Activated T-helper 2 cell treated with anti-CD3 and anti-CD28 coated beads, Interferon-gamma antibody, Interleukin-2, Interleukin-4, amounts not matched to agents 10 μg/mL and 5 μg/mL and 100 μg/mL, durations not matched to agents 14 hours and 24 hours and 36 hours (primary cell): ENCODE data around the gene KIAA1671. TPM values are rescaled to one million over a fixed set of nuclear protein-coding genes. Genes with fewer than 3 reads are reported as not detected.

Source experiments
- DNase-seq: peaks from one replicate; pipeline ENCODE4 v3.0.0; 2021; ENCODE audit warnings: low spot score
- H3K27ac Mint-ChIP-seq: one replicate; pipeline ENCODE4 v1.8.0; 2021; ENCODE audit warnings: mixed read lengths
- H3K27me3 Mint-ChIP-seq: one replicate; pipeline ENCODE4 v1.8.0; 2021; ENCODE audit warnings: low read depth, mixed read lengths
- H3K36me3 Mint-ChIP-seq: one replicate; pipeline ENCODE4 v1.8.0; 2021; ENCODE audit warnings: low read depth, mixed read lengths
- H3K4me1 Mint-ChIP-seq: one replicate; pipeline ENCODE4 v1.8.0; 2021; ENCODE audit warnings: low read depth, mixed read lengths
- H3K4me3 Mint-ChIP-seq: one replicate; pipeline ENCODE4 v1.8.0; 2021; ENCODE audit warnings: low read depth, mild to moderate bottlenecking, moderate library complexity, mixed read lengths
- H3K9me3 Mint-ChIP-seq: one replicate; pipeline ENCODE4 v1.8.0; 2021; ENCODE audit warnings: mixed read lengths
- intact Hi-C: fragments of 100-400 bp; cut with micrococcal nuclease; formaldehyde crosslinking; loops from one replicate; pipeline ENCODE4 v1.15.1; 2023
- total RNA-seq: library from RNA; stranded (reverse); gene quantifications from 2 replicates; pipeline ENCODE4 v1.2.3, GENCODE V29; 2022

The KIAA1671 gene
- total RNA-seq, 1 donor from 2014 or later = 10.5 TPM

- H3K9me3 Mint-ChIP-seq = no peaks in the 10 kb centered on the region
- H3K27me3 Mint-ChIP-seq = peaks cover 2% of the 10 kb centered on the region
- no peak overlapping the region for H3K27ac Mint-ChIP-seq
- no peaks in the 10 kb centered on the region for H3K4me1 Mint-ChIP-seq
- no peaks in the 10 kb centered on the region for H3K36me3 Mint-ChIP-seq
- H3K4me3 Mint-ChIP-seq = no peak overlapping the region
- no peak for DNase-seq
- intact Hi-C loops = loop anchor here (1.0 kb wide), 1 partner anchor 109 kb away; no protein-coding TSS in a partner anchor
Observed at GRCh38 chr22:24938741-24939341, 13.7 kb upstream of the KIAA1671 start.

- Mint-ChIP-seq H3K27me3 (peaks cover 5% of the 10 kb centered on the region), H3K36me3 (no peaks in the 10 kb centered on the region), H3K4me3 (no peak overlapping the region), H3K4me1 (no peaks in the 10 kb centered on the region), H3K27ac (no peak overlapping the region), H3K9me3 (no peaks in the 10 kb centered on the region)
- intact Hi-C loops = no loop called here
- DNase-seq = no peak
Observed at GRCh38 chr22:24942301-24942700, 10.2 kb upstream of the KIAA1671 start.

GRCh38 chr22:24944217-24944937 is 8.1 kb upstream of the KIAA1671 start:
- no peak for DNase-seq
- no peaks in the 10 kb centered on the region for H3K9me3 Mint-ChIP-seq
- peaks cover 15% of the 10 kb centered on the region for H3K27me3 Mint-ChIP-seq
- intact Hi-C loops = no loop called here
- no peak overlapping the region for H3K4me3 Mint-ChIP-seq
- H3K4me1 Mint-ChIP-seq = no peaks in the 10 kb centered on the region
- H3K36me3 Mint-ChIP-seq = no peaks in the 10 kb centered on the region
- no peak overlapping the region for H3K27ac Mint-ChIP-seq

DNA sequence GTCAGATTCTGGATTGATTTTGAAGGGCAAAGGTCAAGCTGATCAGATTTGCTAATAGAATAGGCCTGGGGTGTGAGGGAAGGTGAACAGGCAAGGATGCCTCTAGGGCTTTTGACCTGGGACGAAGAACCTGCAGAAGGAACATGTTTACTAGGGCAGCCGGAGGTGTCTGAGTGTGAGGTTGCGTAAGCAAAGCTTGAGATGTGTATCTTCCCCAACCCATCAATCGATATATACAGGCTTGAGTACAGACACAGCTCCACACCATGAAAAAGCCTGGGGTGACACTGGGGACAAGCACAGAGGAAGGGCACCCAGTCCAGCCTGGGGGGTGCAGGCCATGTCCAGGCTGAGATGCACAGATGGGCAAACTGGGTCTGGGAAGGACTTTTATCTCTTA is 7.1 kb upstream of the KIAA1671 start:
- intact Hi-C loops = no loop called here
- peaks cover under 1% of the 10 kb centered on the region for H3K4me1 Mint-ChIP-seq
- H3K4me3 Mint-ChIP-seq = no peak overlapping the region
- DNase-seq = no peak
- H3K27me3 Mint-ChIP-seq = peaks cover 23% of the 10 kb centered on the region
- H3K27ac Mint-ChIP-seq = no peak overlapping the region
- H3K9me3 Mint-ChIP-seq = no peaks in the 10 kb centered on the region
- H3K36me3 Mint-ChIP-seq = no peaks in the 10 kb centered on the region

- intact Hi-C loops = no loop called here
- Mint-ChIP-seq H3K27ac (no peak overlapping the region), H3K36me3 (no peaks in the 10 kb centered on the region), H3K27me3 (peaks cover 33% of the 10 kb centered on the region), H3K9me3 (no peaks in the 10 kb centered on the region), H3K4me1 (peaks cover 9% of the 10 kb centered on the region), H3K4me3 (no peak overlapping the region)
- DNase-seq = no peak
Observed at GRCh38 chr22:24947383-24947782, 5.1 kb upstream of the KIAA1671 start.

DNA sequence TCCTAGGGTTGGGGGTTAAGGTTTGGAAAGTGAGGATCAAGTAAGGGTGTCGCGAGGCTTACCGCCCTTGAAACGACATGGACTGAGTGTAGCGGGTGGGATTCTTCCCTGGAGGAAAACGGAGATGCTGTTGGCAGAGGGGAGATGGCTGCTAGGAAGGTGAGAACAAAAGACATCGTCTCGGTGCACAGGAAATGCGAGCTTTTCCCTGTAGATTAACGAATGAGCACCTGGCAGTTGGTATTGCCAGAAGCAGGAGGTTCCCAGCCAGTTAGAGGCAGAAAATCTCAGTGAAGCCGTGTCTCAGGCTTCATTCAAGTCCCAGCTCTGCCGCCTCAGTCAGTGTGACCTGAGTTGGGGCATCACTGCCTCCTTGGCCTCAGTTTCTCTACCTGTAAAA is 4.6 kb upstream of the KIAA1671 start:
- DNase-seq = no peak
- peaks cover 9% of the 10 kb centered on the region for H3K4me1 Mint-ChIP-seq
- H3K36me3 Mint-ChIP-seq = no peaks in the 10 kb centered on the region
- H3K27me3 Mint-ChIP-seq = peaks cover 34% of the 10 kb centered on the region
- H3K4me3 Mint-ChIP-seq = no peak overlapping the region
- intact Hi-C loops = no loop called here
- H3K9me3 Mint-ChIP-seq = no peaks in the 10 kb centered on the region
- no peak overlapping the region for H3K27ac Mint-ChIP-seq

DNA sequence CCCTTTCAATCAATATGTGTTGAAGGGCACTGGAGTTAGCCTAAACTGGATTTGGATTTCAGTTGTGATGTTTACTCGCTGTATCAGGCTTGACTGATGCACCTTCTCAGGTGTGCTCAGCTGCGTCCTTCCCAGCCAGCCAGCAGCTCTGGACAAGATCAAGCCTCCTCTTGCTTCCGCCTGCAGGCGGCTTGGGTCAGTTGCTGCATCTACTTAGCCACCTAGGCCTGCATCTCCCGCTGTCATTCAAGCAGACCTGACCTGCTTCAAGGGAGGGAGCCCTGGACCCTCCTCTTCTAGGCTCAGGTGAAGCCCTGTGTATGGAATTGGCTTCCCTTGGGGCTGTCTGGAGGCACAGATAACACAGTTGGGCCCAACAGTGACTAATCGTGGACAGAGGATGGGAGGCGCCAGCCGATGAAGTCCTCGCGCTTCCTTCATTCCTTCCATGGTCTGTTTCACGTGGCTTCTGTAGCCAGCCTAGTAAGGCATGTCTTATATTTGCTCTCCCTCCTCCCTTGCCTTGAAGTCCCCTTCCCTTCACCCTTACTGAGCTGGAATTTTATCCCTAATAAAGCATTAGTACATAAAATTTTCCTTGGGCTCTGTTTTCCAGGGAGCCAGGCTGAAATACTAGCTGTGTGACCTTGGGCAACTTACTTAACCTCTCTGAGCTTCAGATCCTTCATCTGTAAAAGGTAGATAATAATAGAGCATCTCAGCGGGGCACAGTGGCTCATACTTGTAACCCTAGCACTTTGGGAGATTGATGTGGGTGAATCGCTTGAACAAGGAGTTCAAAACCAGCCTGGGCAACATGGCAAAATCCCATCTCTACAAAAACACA is 3.9 kb upstream of the KIAA1671 start:
- peaks cover 38% of the 10 kb centered on the region for H3K27me3 Mint-ChIP-seq
- H3K9me3 Mint-ChIP-seq = no peaks in the 10 kb centered on the region

GRCh38 chr22:24950272-24950902 is 2.1 kb upstream of the KIAA1671 start:
- peaks cover 16% of the 10 kb centered on the region for H3K4me1 Mint-ChIP-seq
- intact Hi-C loops = no loop called here
- H3K4me3 Mint-ChIP-seq = peak overlapping the region; percentile 20
- H3K27ac Mint-ChIP-seq = no peak overlapping the region
- peaks cover 53% of the 10 kb centered on the region for H3K27me3 Mint-ChIP-seq
- H3K9me3 Mint-ChIP-seq = no peaks in the 10 kb centered on the region
- no peaks in the 10 kb centered on the region for H3K36me3 Mint-ChIP-seq
- DNase-seq = no peak

More for the DNA sequence above, 3.9 kb upstream of the KIAA1671 start:
- intact Hi-C loops = no loop called here
- Mint-ChIP-seq H3K27ac (no peak overlapping the region), H3K36me3 (no peaks in the 10 kb centered on the region), H3K4me3 (no peak overlapping the region), H3K4me1 (peaks cover 12% of the 10 kb centered on the region)
- no peak for DNase-seq

DNA sequence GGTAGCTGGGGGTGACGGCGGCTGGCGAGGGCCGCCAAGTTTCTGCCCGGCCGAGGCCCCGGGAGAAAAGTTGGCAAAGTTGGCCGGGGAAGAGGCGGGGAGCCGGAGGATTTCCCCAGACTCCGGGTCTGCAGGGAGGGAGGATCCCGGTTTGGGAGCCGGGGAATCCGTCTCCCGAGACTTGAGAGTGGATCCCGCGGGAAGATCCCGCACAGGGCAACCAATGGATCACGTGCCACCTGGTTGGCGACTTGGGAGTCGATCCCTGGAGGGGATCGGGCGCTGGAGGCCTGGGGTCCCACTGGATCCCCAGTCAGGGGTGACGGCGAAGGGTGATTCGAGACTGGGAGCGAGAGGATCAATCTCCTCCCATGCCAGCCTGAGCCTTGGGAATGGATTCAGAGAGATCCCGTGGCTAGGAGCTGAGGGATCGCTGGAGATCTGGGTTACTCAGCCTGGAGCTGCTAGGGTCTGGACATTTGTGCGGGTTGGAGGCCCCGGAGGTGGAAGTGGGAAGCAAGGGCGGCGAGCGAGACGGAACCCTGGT is 394 bp downstream of the KIAA1671 start:
- intact Hi-C loops = loop anchor here (1.0 to 2.0 kb wide), 2 partner anchors 95 to 102 kb away; no protein-coding TSS in a partner anchor
- peaks cover 51% of the 10 kb centered on the region for H3K27me3 Mint-ChIP-seq
- H3K4me3 Mint-ChIP-seq = peak overlapping the region; percentile 66
- no peak overlapping the region for H3K27ac Mint-ChIP-seq
- H3K9me3 Mint-ChIP-seq = no peaks in the 10 kb centered on the region
- no peak for DNase-seq
- H3K4me1 Mint-ChIP-seq = peaks cover 16% of the 10 kb centered on the region
- H3K36me3 Mint-ChIP-seq = no peaks in the 10 kb centered on the region

GRCh38 chr22:24953384-24954113 is 1.0 kb downstream of the KIAA1671 start:
- no peaks in the 10 kb centered on the region for H3K36me3 Mint-ChIP-seq
- intact Hi-C loops = loop anchor here (2.0 kb wide), 1 partner anchor 101 kb away; no protein-coding TSS in a partner anchor

DNA sequence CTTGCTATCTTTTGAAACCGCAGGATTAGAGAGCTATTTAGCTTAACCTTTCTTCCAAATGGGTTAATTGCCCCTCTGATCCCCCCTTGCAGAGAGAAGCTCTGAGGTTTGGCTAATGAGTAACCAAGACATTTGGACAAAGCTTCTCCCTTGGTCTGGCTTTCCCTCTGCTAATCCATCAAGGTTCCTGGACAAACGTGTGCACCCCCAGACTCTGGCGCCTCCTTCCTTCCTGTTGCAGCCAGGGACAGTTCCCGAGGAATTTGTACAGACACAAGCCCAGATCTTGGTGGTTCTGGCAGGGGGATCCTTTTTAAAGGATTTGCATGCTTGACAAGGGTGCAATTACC is 1.6 kb downstream of the KIAA1671 start:
- H3K27me3 Mint-ChIP-seq = peaks cover 45% of the 10 kb centered on the region

More at GRCh38 chr22:24953384-24954113, 1.0 kb downstream of the KIAA1671 start:
- peaks cover 16% of the 10 kb centered on the region for H3K4me1 Mint-ChIP-seq
- peaks cover 49% of the 10 kb centered on the region for H3K27me3 Mint-ChIP-seq
- peak overlapping the region; percentile 66 for H3K4me3 Mint-ChIP-seq
- H3K27ac Mint-ChIP-seq = no peak overlapping the region
- no peaks in the 10 kb centered on the region for H3K9me3 Mint-ChIP-seq
- no peak for DNase-seq

DNA sequence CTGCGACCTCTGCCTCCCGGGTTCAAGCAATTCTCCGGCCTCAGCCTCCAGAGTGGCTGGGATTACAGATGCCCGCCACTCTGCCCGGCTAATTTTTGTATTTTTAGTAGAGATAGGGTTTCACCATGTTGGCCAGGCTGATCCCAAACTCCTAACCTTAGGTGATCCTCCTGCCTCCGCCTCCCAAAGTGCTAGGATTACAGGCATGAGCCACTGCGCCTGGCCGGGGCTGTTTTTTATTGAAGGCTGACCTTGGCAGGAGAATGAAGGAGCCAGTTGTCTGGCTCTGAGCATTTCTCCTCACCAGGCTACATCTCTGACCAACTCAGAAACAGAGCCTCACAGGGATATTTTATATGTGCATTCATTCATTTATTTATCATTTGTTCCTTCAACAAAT is 2.3 kb downstream of the KIAA1671 start:
- Mint-ChIP-seq H3K27ac (no peak overlapping the region), H3K4me3 (no peak overlapping the region), H3K36me3 (no peaks in the 10 kb centered on the region), H3K4me1 (peaks cover 16% of the 10 kb centered on the region), H3K9me3 (no peaks in the 10 kb centered on the region), H3K27me3 (peaks cover 41% of the 10 kb centered on the region)
- intact Hi-C loops = no loop called here
- DNase-seq = no peak

More for the DNA sequence above, 1.6 kb downstream of the KIAA1671 start:
- no peak overlapping the region for H3K27ac Mint-ChIP-seq
- H3K4me1 Mint-ChIP-seq = peaks cover 16% of the 10 kb centered on the region
- no peaks in the 10 kb centered on the region for H3K9me3 Mint-ChIP-seq
- no peak for DNase-seq
- intact Hi-C loops = no loop called here
- H3K36me3 Mint-ChIP-seq = no peaks in the 10 kb centered on the region
- peak overlapping the region; percentile 56 for H3K4me3 Mint-ChIP-seq
